Stimulated activated CD8-positive, alpha-beta memory T cell treated with anti-CD3 and anti-CD28 coated beads, Interleukin-7, amount 100 ng/mL, for 1 hour (primary cell): ENCODE measurements around the gene NGF.

ENCODE experiments used
- DNase-seq, 2 donors: peaks; one replicate each; pipeline ENCODE4 v3.0.0-alpha.2; 2020; ENCODE audit warnings: low read depth in 2 of 2

Gene NGF

GRCh38 chr1:115281143-115281542 is 56.9 kb downstream of the NGF start:
- DNase-seq, result no peak

DNA sequence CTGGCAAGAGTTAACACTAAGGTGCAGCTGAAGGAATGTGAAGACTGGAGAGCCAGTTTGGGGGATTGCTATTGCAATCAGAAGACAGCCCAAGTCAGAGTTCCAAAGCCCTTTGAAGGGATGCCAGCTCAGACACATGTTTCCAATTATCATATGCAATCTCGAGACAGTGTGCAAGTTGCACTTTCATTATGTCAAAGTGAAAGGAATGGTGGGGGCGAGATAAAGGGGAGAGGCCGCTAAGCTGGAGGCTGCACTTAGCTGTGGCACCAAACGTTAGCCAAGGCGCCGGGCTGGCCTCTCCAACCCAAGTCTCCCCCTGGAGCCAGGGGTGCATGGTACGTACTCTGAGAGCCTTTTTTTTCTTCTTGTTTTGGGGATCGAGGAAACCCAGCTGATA is 58.0 kb downstream of the NGF start:
- no peak for DNase-seq

DNA sequence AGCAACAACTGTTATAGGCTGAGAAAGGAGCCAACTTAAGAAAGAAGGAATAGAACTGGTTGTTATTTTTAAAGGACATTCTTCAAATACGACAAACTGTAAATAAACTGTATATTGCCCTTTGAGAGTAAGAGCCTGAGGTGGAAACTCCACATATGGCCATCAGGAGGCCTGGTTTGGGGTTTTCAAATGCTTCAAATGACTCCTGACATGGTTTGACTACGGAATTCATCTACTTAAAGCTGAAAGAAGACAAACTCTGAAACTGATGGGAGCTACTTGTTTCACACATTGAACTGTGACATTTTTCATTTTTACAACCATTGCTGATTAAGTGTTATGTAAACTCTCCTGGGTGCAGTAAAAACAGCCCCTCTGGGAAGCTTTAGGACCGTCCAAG is 59.8 kb downstream of the NGF start:
- DNase-seq, result no peak

DNA sequence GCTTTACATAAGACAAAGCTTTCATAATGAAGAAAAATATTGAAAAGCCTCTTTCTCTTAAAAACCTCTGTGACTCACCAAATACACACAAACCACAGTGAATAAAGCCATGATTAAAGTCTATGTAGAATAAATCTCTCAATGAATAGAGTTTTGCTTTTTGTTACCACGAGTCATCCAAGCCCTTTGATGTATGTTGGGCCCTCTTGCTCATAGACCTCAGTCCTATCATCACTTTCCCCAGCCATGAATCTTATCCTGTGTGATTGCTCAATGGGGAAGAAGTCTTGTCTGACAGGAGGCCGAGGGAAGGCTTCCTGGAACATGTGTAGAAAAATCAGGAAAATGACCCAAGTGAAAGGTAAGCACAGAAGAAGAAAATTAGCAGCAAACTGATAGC is 60.8 kb downstream of the NGF start:
- DNase-seq, result no peak

GRCh38 chr1:115275216-115275615 is 62.8 kb downstream of the NGF start:
- DNase-seq, result no peak

GRCh38 chr1:115274467-115274866 is 63.6 kb downstream of the NGF start:
- no peak for DNase-seq

DNA sequence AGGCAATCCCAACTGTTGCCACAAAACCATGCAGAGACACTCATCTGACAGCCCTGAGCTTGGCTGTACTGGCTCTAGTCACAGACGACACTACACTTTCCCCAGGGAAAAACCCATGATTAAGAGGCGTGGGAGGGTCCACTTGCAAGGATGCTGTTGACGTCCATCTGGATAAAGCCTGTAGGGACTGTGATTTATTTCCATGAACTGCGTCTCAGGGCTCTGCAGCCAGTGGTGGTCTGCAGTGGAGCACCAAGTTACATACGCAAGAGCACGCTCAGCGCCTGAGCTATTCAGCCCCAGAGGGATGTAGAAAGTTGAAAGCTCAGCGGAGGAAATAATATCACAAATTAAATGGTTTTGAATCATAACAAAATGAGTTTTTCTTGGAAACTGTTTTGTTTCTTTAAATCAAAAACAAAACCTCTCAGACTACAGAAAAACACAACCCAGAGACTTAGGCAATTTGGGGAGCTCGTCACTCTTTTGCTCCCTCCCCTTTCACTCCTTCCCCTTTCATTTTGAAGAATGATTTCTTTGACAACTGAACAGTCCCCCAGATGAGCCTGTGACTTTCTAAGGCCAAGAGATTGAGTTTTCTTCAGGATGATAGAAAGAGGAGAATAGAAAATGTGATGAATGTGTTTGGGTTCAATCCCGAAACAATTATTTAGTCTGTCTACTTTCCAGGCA is 71.2 kb downstream of the NGF start:
- no peak for DNase-seq

- no peak for DNase-seq
Measured at GRCh38 chr1:115265099-115265498, 73.0 kb downstream of the NGF start.

DNA sequence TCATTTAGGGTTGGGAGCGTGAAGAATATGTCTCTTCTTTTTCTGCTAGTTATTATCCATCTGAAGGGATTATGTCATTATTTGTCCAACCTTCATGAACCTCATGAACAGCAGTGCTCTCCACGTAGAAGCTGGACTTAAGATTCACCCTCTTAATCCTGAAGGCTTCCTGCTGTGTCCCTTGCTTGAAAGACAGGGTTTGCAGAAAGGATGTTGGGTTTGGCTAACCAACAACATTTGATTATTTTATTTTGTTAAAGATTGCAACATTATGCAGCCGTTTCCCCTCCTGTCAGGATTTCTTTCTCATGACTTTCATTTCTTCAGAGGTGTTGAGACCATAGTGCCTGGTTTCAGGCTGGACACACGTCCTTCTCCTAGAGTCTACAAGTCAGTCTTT is 75.2 kb downstream of the NGF start:
- DNase-seq, result no peak

GRCh38 chr1:115261496-115261895 is 76.6 kb downstream of the NGF start:
- DNase-seq, result no peak

DNA sequence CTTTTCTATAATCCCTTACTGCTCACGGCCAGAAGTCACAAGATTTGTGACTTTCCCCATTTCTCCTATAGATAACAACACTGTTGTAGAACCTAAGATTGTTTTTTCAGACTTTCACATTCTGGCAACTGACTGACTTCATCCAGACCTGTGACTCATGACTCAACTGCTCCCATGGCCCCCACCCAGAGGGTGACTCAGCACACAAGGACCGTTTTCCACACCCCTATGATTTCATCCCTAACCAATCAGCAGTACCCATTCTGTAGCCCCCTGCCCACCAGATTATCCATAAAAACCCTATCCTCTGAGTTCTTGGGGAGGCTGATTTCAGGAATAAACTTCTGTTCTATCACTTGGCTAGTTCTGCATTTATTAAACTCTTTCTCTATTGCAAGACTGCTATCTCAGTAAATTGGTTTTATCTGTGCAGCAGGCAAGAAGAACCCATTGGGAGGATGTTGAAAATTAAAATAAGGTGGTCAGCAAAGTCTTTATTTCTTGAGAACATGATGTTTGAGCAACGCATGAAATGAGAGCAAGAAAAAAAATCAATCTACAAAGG is 79.7 kb downstream of the NGF start:
- DNase-seq, result no peak

DNA sequence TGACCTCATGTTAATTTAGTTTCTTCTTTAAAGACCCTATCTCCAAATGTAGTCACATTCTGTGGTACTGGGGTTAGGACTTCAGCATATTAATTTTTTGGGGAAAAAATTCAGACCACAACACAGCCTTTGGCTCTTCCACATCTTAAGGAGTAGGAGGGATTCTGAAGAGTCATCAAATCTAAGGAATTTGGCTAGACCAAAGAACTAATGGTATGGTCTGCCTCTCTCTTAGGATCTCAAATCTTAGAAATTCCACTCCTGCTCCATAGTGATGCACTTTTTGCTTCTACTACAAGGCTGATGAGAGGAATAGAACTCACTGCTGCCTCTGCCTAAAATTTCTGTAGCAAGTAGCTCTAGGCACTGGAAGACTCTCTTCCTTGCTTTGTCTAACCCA is 80.5 kb downstream of the NGF start:
- no peak for DNase-seq

GRCh38 chr1:115255154-115255553 is 82.9 kb downstream of the NGF start:
- DNase-seq, result no peak

DNA sequence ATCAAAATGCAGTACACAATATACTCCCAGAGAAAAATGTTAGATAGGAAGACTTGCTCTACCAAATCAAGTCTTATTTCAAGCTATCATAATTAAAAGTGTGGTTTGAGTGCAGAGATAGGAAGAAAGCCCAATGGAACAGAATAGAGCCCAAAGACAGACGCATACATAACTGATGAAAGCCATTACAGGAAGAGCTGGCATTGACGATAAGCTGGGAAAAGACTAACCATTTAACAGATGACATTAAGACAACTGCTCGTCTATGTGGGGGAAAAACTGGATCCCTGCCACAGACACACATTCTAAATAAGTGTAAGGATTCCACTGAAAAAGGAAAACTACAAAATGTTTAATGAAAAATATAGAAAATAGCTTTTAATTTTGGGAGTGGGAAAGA is 85.5 kb downstream of the NGF start:
- no peak for DNase-seq

- no peak for DNase-seq
Measured at GRCh38 chr1:115251856-115252255, 86.2 kb downstream of the NGF start.

DNA sequence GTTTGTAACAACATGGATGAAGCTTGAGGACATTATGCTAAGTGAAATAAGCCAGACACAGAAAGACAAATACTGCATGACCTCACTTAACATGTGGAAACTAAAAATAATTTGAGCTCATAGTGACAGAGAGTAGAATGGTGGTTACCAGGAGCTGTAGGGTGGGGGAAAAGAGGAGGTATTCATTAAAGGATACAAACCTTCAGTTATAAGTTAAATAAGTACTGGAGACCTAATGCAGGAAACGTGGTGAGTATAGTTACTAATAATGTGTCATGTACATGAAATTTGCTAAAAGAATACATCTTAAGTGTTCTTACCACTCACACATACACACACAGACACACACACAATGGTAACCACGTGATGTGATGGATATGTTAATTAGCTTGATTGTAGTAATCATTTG is 86.7 kb downstream of the NGF start:
- no peak for DNase-seq

GRCh38 chr1:115246526-115246925 is 91.5 kb downstream of the NGF start:
- DNase-seq, result no peak

- no peak for DNase-seq
Measured at GRCh38 chr1:115245227-115245626, 92.8 kb downstream of the NGF start.

DNA sequence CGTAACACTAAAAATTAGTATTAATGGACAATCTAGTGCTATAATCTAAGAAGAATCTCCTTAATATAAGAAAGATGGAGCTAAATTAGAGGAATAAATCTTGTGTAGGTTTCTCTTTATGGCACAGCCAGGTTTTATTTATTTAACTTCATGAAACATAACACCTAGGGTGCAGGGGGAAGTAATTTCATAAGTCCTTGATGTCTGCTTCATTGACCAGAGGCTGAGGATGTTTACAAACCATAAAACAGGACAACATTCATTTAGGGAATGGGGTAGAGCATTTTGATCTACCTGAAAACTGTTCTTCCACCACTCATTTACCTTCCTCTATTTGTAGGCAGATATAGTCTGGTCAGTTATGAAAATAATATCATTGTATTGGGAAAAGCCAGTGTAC is 95.5 kb downstream of the NGF start:
- no peak for DNase-seq

GRCh38 chr1:115241309-115241708 is 96.7 kb downstream of the NGF start:
- no peak for DNase-seq

DNA sequence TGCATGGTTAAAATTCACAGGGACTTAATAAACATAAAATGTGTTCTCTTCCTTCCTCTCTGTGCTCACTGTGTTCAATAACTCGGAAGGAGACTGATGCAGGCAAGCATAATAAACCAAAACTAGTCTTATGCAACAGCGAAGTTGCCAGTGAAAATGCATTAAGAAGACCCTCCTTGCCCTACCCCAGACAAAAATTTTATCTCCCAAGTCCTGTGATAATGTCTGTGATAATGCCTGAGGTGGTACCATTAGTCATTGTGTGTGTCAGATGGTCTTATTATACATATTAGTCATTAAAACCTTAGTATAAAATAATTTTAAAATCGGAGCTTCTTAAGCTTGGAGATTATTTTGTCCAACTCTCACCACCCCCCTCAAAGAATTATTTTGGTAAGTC is 97.8 kb downstream of the NGF start:
- no peak for DNase-seq

DNA sequence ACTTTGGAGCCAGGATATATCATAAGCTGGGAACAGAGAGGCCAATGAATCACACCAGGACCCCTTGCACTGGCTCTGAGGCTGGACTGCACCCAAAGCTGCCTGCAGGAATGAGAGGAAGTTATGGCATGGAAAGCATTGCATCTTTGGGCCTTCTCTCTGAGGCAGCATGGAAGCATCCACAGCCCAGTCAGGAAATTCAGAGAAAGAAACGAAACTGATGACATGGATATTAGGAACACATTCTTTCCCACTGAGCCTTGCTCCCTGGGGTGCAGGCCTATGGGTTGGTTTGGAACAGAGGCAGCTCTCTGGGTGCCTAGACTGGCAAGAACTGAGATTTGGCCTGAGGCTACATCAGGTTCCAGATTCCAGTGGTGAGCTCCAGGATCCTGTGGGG is 98.6 kb downstream of the NGF start:
- no peak for DNase-seq

DNA sequence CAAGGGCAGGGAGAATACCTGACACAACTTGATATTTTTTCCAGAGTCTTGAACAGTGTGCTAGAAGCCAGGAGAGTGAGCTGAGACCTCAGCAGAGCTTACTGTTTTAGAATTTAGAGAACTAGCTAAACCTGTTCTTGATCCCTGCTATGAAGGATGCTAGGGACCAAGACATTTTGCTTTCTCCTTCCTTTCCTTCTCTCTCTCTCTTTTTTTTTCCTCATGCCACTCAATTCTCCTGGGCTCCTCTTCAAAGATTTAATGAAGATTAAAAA is 99.0 kb downstream of the NGF start:
- no peak for DNase-seq
